PC-9 (cell line): Measurements from ENCODE around the gene AOC3.

Source experiments
- EZH2 ChIP-seq: fragments of 200-600 bp; sonication (generic); IDR thresholded peaks from 2 replicates; pipeline ENCODE4 v1.8.0; 2017; ENCODE audit warnings: antibody characterized with exemption, low read depth
- TF ChIP-seq, protein P1 (sequence below): fragments of 200-600 bp; sonication (generic); conservative IDR thresholded peaks from 2 replicates; pipeline ENCODE4 v1.6.1; 2017; ENCODE audit warnings: mixed run types, antibody characterized with exemption, mild to moderate bottlenecking, moderate library complexity

DNA sequence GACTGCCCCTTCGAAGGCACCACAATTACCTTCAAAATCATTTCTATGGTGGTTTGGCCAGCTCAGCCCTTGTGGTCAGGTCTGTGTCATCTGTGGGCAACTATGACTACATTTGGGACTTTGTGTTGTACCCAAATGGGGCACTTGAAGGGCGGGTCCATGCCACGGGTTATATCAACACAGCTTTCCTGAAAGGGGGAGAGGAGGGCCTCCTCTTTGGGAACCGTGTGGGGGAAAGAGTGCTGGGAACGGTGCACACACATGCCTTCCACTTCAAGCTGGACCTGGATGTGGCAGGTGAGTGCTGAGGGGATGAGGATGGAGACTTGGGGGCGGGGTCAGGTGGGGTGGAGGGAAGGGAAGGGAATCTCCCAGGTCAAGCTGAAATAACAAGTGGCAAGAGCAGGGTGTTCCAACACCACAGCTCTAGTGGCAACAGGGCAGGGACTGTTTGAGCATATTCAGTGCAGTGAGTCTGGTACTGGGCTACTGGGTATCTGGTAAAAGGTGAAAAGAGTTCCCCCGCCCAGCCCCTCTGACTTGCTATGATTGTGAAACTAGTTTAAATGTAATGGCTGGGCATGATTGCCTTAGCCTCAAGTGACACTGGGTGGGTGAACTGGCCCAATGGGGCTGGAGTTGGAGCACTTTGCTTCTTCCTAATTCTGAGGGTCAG lies 4.9 kb upstream of the AOC3 start:
- TF ChIP-seq, protein P1, sequence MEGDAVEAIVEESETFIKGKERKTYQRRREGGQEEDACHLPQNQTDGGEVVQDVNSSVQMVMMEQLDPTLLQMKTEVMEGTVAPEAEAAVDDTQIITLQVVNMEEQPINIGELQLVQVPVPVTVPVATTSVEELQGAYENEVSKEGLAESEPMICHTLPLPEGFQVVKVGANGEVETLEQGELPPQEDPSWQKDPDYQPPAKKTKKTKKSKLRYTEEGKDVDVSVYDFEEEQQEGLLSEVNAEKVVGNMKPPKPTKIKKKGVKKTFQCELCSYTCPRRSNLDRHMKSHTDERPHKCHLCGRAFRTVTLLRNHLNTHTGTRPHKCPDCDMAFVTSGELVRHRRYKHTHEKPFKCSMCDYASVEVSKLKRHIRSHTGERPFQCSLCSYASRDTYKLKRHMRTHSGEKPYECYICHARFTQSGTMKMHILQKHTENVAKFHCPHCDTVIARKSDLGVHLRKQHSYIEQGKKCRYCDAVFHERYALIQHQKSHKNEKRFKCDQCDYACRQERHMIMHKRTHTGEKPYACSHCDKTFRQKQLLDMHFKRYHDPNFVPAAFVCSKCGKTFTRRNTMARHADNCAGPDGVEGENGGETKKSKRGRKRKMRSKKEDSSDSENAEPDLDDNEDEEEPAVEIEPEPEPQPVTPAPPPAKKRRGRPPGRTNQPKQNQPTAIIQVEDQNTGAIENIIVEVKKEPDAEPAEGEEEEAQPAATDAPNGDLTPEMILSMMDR, result no peak
- no peak for TF ChIP-seq EZH2
